ENCODE results near the gene PDE3A. TPM values are rescaled to one million over a fixed set of nuclear protein-coding genes. Genes with fewer than 3 reads are reported as not detected.
A peak's percentile ranks its signal among the peaks of the same experiment; 100 is the strongest.

Gene PDE3A
- total RNA-seq, 1 experiment from 2014 or later: 2.8 TPM

GRCh38 chr12:20369305-20370013, 1.1 kb downstream of the PDE3A start (continued):
- TF ChIP-seq PREB (CRISPR knock-in tag; IDR thresholded peaks at IDR 0.05; ENCODE audit: borderline replicate concordance) (no peak), ZNF263 (CRISPR knock-in tag; IDR thresholded peaks at IDR 0.05; ENCODE audit: low read depth) (peak; percentile 98), FOXP4 (CRISPR knock-in tag; IDR thresholded peaks at IDR 0.05) (peak; percentile 71; the same call in 1 of the 2 replicates), ELF4 (CRISPR knock-in tag; IDR thresholded peaks at IDR 0.05; ENCODE audit: low read depth) (peak; percentile 35; the same call in 1 of the 2 replicates), FOXK1 (CRISPR knock-in tag; IDR thresholded peaks at IDR 0.05) (no peak), SMAD4 (CRISPR knock-in tag; IDR thresholded peaks at IDR 0.05) (no peak), FOXP1 (CRISPR knock-in tag; IDR thresholded peaks at IDR 0.05; ENCODE audit: borderline replicate concordance) (peak; percentile 38; the same call in 1 of the 2 replicates)
- TF ChIP-seq, protein P1, sequence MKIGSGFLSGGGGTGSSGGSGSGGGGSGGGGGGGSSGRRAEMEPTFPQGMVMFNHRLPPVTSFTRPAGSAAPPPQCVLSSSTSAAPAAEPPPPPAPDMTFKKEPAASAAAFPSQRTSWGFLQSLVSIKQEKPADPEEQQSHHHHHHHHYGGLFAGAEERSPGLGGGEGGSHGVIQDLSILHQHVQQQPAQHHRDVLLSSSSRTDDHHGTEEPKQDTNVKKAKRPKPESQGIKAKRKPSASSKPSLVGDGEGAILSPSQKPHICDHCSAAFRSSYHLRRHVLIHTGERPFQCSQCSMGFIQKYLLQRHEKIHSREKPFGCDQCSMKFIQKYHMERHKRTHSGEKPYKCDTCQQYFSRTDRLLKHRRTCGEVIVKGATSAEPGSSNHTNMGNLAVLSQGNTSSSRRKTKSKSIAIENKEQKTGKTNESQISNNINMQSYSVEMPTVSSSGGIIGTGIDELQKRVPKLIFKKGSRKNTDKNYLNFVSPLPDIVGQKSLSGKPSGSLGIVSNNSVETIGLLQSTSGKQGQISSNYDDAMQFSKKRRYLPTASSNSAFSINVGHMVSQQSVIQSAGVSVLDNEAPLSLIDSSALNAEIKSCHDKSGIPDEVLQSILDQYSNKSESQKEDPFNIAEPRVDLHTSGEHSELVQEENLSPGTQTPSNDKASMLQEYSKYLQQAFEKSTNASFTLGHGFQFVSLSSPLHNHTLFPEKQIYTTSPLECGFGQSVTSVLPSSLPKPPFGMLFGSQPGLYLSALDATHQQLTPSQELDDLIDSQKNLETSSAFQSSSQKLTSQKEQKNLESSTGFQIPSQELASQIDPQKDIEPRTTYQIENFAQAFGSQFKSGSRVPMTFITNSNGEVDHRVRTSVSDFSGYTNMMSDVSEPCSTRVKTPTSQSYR (CRISPR knock-in tag; IDR thresholded peaks at IDR 0.05): no peak

- H3K4me3 Mint-ChIP-seq: peak overlapping the region; percentile 95
- H3K36me3 Mint-ChIP-seq: no peaks in the 10 kb centered on the region
- peaks cover 16% of the 10 kb centered on the region for H3K27me3 Mint-ChIP-seq (ENCODE audit: low read depth)
- TF ChIP-seq KAT7 (CRISPR knock-in tag; IDR thresholded peaks at IDR 0.05; ENCODE audit: borderline replicate concordance) (0 out of 2 replicates have a peak, but pooled peaks have one; percentile 58), USF1 (CRISPR knock-in tag; IDR thresholded peaks at IDR 0.05) (no peak), MYBL2 (CRISPR knock-in tag; IDR thresholded peaks at IDR 0.05) (no peak), AR (CRISPR knock-in tag; IDR thresholded peaks at IDR 0.05) (no peak), FOXJ3 (CRISPR knock-in tag; IDR thresholded peaks at IDR 0.05; ENCODE audit: borderline replicate concordance) (no peak), MAX (CRISPR knock-in tag; IDR thresholded peaks at IDR 0.05) (0 out of 2 replicates have a peak, but pooled peaks have one; percentile 1), ETV6 (CRISPR knock-in tag; IDR thresholded peaks at IDR 0.05) (no peak)
- POLR2A ChIA-PET: interaction anchor here (0.7 kb wide), 2 partner anchors 398 to 1218 kb away, joined by 3 to 5 read pairs; no protein-coding TSS in a partner anchor
- H3K9me3 Mint-ChIP-seq: no peaks in the 10 kb centered on the region
- DNase-seq (ENCODE audit: low spot score): peak; percentile 47
- peak; percentile 25 for ATAC-seq
- H3K27ac Mint-ChIP-seq: no peak overlapping the region; the same call in 1 of the 2 replicates
- CTCF ChIA-PET: interaction anchor here (0.9 to 2.0 kb wide), 2 partner anchors 108 to 255 kb away, joined by 3 to 5 read pairs; no protein-coding TSS in a partner anchor
- peaks cover 21% of the 10 kb centered on the region for H3K4me1 Mint-ChIP-seq
These were observed 1.7 kb downstream of the PDE3A start for GRCh38 chr12:20370014-20370386.
